HL-60 (cell line): Measurements from ENCODE around the gene ROBO1.

Experiments
- DNase-seq, 2 experiments: peaks; one replicate each; pipeline ENCODE4 v3.0.0-alpha.2; 2010 to 2020; ENCODE audit warnings: low read depth in 1 of 2, low spot score in 1 of 2
- H3K27ac ChIP-seq: fragments of 250-450 bp; sonication (Bioruptor Pico); replicated peaks from 2 replicates; pipeline ENCODE4 v1.5.1; 2020; ENCODE audit warnings: mild to moderate bottlenecking, moderate library complexity
- H3K27me3 ChIP-seq: fragments of 250-450 bp; sonication (Bioruptor Pico); 2 replicates; pipeline ENCODE4 v1.5.1; 2021; ENCODE audit warnings: mild to moderate bottlenecking, moderate library complexity; ENCODE audit not compliant: insufficient read depth, poor library complexity, severe bottlenecking
- H3K4me3 ChIP-seq: replicated peaks from 2 replicates; pipeline ENCODE4 v1.5.1; 2011; ENCODE audit warnings: mild to moderate bottlenecking, control low read depth, low read length; ENCODE audit not compliant: insufficient read depth
- CTCF ChIP-seq: IDR thresholded peaks from one replicate; pipeline ENCODE4 v1.5.1; 2011; ENCODE audit warnings: low read length, control low read depth, inconsistent platforms; ENCODE audit not compliant: insufficient read depth
- GABPA ChIP-seq: IDR thresholded peaks from 2 replicates; pipeline ENCODE4 v1.6.1; 2012; ENCODE audit warnings: low read depth
- POLR2AphosphoS5 ChIP-seq: IDR thresholded peaks from 2 replicates; pipeline ENCODE4 v1.6.1; 2012; ENCODE audit warnings: low read depth
- REST ChIP-seq: IDR thresholded peaks from 2 replicates; pipeline ENCODE4 v1.6.1; 2012; ENCODE audit warnings: low read depth; ENCODE audit not compliant: insufficient replicate concordance
- SPI1 ChIP-seq: IDR thresholded peaks from 2 replicates; pipeline ENCODE4 v1.6.1; 2012; ENCODE audit warnings: low read depth, mild to moderate bottlenecking, borderline replicate concordance

The ROBO1 gene

GRCh38 chr3:79415356-79415755 is 352.4 kb downstream of the ROBO1 start:
- TF ChIP-seq POLR2AphosphoS5 (no peak), REST (no peak), GABPA (no peak), CTCF (no peak), SPI1 (no peak)
- Histone ChIP-seq H3K27me3 (no peaks in the 10 kb centered on the region), H3K4me3 (no peak overlapping the region), H3K27ac (no peak overlapping the region)
- DNase-seq, result no peak

GRCh38 chr3:79414806-79415205 is 353.0 kb downstream of the ROBO1 start:
- H3K4me3 ChIP-seq, result no peak overlapping the region
- no peak for DNase-seq
- H3K27ac ChIP-seq, result no peak overlapping the region
- no peaks in the 10 kb centered on the region for H3K27me3 ChIP-seq
- TF ChIP-seq REST, result no peak
- TF ChIP-seq GABPA, result no peak
- no peak for TF ChIP-seq SPI1
- TF ChIP-seq CTCF, result no peak

- Histone ChIP-seq H3K4me3 (no peak overlapping the region), H3K27me3 (no peaks in the 10 kb centered on the region), H3K27ac (no peak overlapping the region)
- no peak for DNase-seq
- TF ChIP-seq GABPA (no peak), REST (no peak), CTCF (no peak), POLR2AphosphoS5 (no peak), SPI1 (no peak)
Measured at GRCh38 chr3:79414035-79414434, 353.8 kb downstream of the ROBO1 start.
